Small intestine (tissue), 16 donors: ENCODE data around the gene CTSG. TPM values are rescaled to one million over a fixed set of nuclear protein-coding genes. Genes with fewer than 3 reads are reported as not detected.

ENCODE experiments used
- DNase-seq, 2 donors: peaks; one replicate each; pipeline versions ENCODE4 v3.0.0 to v3.0.0-alpha.2; 2013
- FAIRE-seq: peaks from 2 replicates; lab custom pipeline; 2012; peaks lifted over from hg19 to GRCh38; lab: Jason Lieb, UNC
- H3K27ac ChIP-seq, 3 donors: one replicate each; pipeline ENCODE4 v1.5.1; 2013; ENCODE audit warnings: low read length in 2 of 3, mild to moderate bottlenecking in 2 of 3, control low read depth in 1 of 3, inconsistent platforms in 1 of 3, low read depth in 1 of 3, moderate library complexity in 1 of 3
- H3K27me3 ChIP-seq, 3 donors: one replicate each; pipeline ENCODE4 v1.6.1; 2013; ENCODE audit warnings: low read length in 3 of 3, inconsistent platforms in 1 of 3; ENCODE audit not compliant: control insufficient read depth in 3 of 3, insufficient read depth in 3 of 3
- H3K36me3 ChIP-seq, 3 donors: one replicate each; pipeline ENCODE4 v1.6.1; 2013; ENCODE audit warnings: low read length in 3 of 3, inconsistent platforms in 1 of 3, low read depth in 1 of 3, mild to moderate bottlenecking in 1 of 3, moderate library complexity in 1 of 3; ENCODE audit not compliant: control insufficient read depth in 3 of 3, insufficient read depth in 2 of 3
- H3K4me1 ChIP-seq, 3 donors: one replicate each; pipeline ENCODE4 v1.6.1; 2013; ENCODE audit warnings: low read length in 2 of 3, inconsistent platforms in 1 of 3, low read depth in 1 of 3, mild to moderate bottlenecking in 1 of 3, moderate library complexity in 1 of 3; ENCODE audit not compliant: control insufficient read depth in 3 of 3, insufficient read depth in 2 of 3
- H3K4me3 ChIP-seq, 3 donors: one replicate each; pipeline ENCODE4 v1.5.1; 2013; ENCODE audit warnings: low read length in 3 of 3, control low read depth in 1 of 3, inconsistent platforms in 1 of 3, low read depth in 1 of 3, mild to moderate bottlenecking in 1 of 3, moderate library complexity in 1 of 3
- H3K9me3 ChIP-seq, 2 donors: one replicate each; pipeline ENCODE4 v1.6.1; 2013; ENCODE audit warnings: low read depth in 1 of 2, low read length in 1 of 2; ENCODE audit not compliant: control insufficient read depth in 2 of 2, insufficient read depth in 1 of 2
- WGBS, 3 donors: extraction: QIAGEN DNeasy Blood & Tissue Kit; methylation state at CpG; one replicate each; pipeline ENCODE4 v1.1.7; 2013; 5-methylcytosine and 5-hydroxymethylcytosine counted together
- long read RNA-seq, 10 donors: transcript quantifications; one replicate each; lab custom pipeline, GENCODE V29; 2026
- polyA plus RNA-seq, 4 donors: library from polyadenylated mRNA; stranded (reverse) in 3 of 4; unstranded in 1 of 4; fragments of 200-250 nt in 3 of 4; fragments of 120-200 nt in 1 of 4; gene quantifications; one replicate each; pipeline versions ENCODE4 v1.2.1 to v1.2.3, GENCODE V29; 2013
- donor health status: healthy with polysubstance abuse.
- donor health status: control.
- donor health status: control.
- donor health status: Bipolar disorder and iron deficiency.
- donor health status: healthy.

The CTSG gene, protein sequence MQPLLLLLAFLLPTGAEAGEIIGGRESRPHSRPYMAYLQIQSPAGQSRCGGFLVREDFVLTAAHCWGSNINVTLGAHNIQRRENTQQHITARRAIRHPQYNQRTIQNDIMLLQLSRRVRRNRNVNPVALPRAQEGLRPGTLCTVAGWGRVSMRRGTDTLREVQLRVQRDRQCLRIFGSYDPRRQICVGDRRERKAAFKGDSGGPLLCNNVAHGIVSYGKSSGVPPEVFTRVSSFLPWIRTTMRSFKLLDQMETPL
- 1 to 10 TPM in 1 of 4 donors, under 1 TPM in 1, not detected in 2; 0.24 to 2.6 TPM for polyA plus RNA-seq
- long read RNA-seq, donor 1 = 0 reads
- long read RNA-seq, donor 2 = 0 reads
- long read RNA-seq, donor 3, partial matches to known transcripts = 0 of 1 reads
- long read RNA-seq, donor 3, other reads (novel, unspliced or antisense) = 0 of 1 reads
- long read RNA-seq, donor 4 = 0 reads
- long read RNA-seq, donor 5 = 0 reads
- long read RNA-seq, donor 6 = 0 reads
- long read RNA-seq, donor 7 = 0 reads
- long read RNA-seq, donor 8 = 0 reads
- long read RNA-seq, donor 9 = 0 reads
- long read RNA-seq, donor 10 = 0 reads

DNA sequence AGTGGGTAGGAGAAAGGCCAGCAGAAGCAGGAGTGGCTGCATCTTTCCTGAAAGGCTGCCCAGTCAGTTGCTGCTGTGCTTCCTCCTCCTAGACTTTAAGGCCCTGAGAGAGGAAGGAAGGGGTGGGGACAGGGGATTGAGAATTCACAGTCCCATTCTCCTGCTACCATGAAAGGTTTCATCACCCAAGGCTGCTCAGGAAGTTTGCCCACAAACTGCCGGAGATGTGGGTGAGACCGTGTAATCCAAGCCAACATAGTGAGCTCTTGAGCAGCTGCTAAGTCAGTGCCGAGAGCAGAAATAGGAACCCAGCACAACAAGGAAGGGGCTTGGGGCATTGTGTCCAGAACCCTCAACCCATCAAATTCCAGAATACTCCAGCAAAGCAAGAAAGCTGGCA lies at the start of gene CTSG:
CTSG (minus strand) TSS at position 69 of the 400 bp plus-strand sequence; CDS start at position 42, 27 bp downstream.
- FAIRE-seq (no peak), DNase-seq (no peak)
- Histone ChIP-seq H3K27ac (no peak within 1 kb of the TSS), H3K4me3 (no peak within 1 kb of the TSS), H3K36me3 (no peaks in the 10 kb centered on the region), H3K27me3 (no peaks in the 10 kb centered on the region), H3K4me1 (no peaks in the 10 kb centered on the region), H3K9me3 (no peaks in the 10 kb centered on the region)
- WGBS, 3 donors = 59 to 77% (median 61%) methylated on average over 3 of the region's 3 CpGs

- Histone ChIP-seq H3K9me3 (no peaks in the 10 kb centered on the region), H3K36me3 (no peaks in the 10 kb centered on the region), H3K4me1 (peaks cover 0 to 3% (median 0%) of the 10 kb centered on the region in 3 donors), H3K4me3 (no peak overlapping the region), H3K27me3 (no peaks in the 10 kb centered on the region), H3K27ac (no peak overlapping the region)
- 59 to 79% (median 69%) methylated on average over 2 of the region's 2 CpGs for WGBS, 3 donors
- DNase-seq (no peak), FAIRE-seq (no peak)
Observed at GRCh38 chr14:24613747-24614146, 37.7 kb upstream of the CTSG start.

GRCh38 chr14:24613241-24613640 lies 37.2 kb upstream of the CTSG start:
- no peak overlapping the region for H3K27ac ChIP-seq
- no peaks in the 10 kb centered on the region for H3K9me3 ChIP-seq
- H3K4me3 ChIP-seq = no peak overlapping the region
- peaks cover 0 to 8% (median under 1%) of the 10 kb centered on the region in 3 donors for H3K4me1 ChIP-seq
- WGBS, 3 donors = 55 to 79% (median 69%) methylated on average over 1 of the region's 1 CpG
- H3K27me3 ChIP-seq = no peaks in the 10 kb centered on the region
- FAIRE-seq (no peak), DNase-seq (no peak)
- no peaks in the 10 kb centered on the region for H3K36me3 ChIP-seq

DNA sequence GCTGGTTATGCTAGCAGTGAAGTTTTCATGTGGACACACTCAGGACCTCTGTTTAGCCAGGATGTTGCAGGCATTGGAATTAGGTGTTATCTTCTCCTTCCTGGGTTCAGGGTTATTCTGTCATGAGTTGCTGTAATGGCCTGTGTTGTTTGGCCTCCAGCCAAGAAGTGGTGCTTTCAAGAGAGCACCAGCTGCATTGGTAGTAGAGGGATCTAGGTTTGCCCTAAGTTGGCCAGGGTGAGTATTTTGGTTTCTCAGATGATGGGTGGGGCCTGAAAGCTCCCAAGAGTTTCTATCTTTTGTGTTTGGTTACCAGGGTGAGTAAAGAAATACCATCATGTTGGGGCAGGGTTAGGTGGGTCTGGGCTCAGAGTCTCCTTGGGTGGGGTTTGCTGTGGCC lies 36.1 kb upstream of the CTSG start:
- H3K27me3 ChIP-seq = no peaks in the 10 kb centered on the region
- FAIRE-seq (no peak), DNase-seq (peak; percentile 18 to 55)
- H3K9me3 ChIP-seq = peaks cover 0 to 2% of the 10 kb centered on the region in 2 donors
- H3K36me3 ChIP-seq = no peaks in the 10 kb centered on the region
- H3K27ac ChIP-seq = no peak overlapping the region
- H3K4me3 ChIP-seq = no peak overlapping the region
- H3K4me1 ChIP-seq = peaks cover 0 to 14% (median 2%) of the 10 kb centered on the region in 3 donors

DNA sequence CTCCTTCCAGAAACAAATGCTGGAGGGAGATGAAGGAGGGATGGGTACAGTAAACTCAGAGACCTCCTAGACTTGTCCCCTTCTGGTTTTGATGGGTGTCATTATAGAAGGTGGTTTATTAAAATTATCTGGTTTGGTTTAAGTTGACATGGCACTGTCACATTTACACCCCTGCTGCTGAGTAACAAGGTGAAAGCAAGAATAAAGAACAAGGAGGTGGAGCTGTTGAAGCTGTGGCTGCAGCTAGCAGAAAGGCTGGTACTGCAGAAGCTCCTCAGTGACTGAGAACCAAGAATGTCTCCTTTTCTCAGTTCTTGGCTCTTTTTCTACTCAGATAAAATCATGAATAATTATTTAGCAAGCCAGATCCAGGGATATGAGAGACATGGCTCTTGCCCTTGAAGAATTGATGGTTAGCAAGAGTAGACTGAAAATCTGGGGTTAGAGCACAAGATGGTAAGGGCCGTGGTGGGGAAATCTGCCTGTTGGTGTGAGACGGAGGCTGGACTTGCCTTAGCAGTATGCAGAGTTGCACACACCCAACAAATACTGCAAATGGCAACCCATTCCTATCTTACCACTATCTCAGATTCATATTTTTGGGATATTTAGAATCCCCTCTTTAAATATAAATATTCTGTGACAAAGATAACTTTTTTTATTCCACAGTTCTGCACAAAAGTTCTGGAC lies 33.8 kb upstream of the CTSG start, which contains the start of gene GZMH:
GZMH (minus strand) TSS at position 31 of the 690 bp plus-strand sequence. CDS start 72 bp downstream, outside the sequence.
- peaks cover 0 to 14% (median 2%) of the 10 kb centered on the region in 3 donors for H3K4me1 ChIP-seq
- peak within 1 kb of the TSS in 1 of 3 donors; percentile 12 for H3K27ac ChIP-seq

DNA sequence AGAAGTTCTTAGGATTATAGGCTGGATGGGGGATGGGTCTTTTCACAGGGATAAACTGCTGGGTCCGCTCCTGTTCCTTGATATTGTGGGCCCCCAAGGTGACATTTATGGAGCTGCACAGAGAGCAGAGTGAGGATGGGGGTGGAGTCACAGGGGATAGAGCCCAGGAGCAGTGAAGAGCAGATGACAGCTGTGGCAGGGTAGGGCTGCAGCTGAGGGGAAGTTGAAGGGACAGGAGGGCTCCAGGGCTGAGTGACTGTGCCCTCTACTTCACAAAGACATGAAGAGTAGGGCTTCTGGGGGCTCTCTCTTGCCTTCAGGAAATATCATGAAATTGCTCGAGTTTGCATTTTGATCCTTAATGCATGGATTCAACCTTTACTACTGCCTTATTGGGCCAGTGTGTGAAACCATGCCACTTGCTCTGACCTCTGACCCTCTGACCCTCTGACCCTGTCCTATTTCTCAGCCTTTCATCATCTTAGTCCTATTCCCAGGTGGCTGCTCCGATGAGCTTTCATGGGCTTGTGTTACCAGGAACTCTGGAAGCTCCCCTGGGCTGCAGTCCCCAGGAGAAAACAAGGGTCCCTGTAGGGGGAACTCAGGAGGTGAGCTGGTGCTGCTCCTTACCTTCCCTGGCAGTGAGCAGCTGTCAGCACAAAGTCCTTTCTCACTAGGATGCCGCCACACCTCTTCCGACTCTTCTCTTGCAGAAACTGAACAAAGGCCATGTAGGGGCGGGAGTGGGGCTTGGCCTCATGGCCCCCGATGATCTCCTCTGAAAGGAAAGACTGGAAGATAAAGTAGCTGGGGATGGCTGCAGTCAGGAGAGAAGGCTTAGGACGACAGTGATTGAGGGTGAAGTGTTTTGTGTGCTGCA lies 31.8 kb upstream of the CTSG start:
- Histone ChIP-seq H3K4me3 (no peak overlapping the region), H3K27ac (no peak overlapping the region), H3K36me3 (no peaks in the 10 kb centered on the region), H3K9me3 (peaks cover 0 to 2% of the 10 kb centered on the region in 2 donors), H3K4me1 (peaks cover 0 to 14% (median 2%) of the 10 kb centered on the region in 3 donors), H3K27me3 (no peaks in the 10 kb centered on the region)
- FAIRE-seq (no peak), DNase-seq (peak; percentile 14 to 67)
- 36 to 64% (median 59%) methylated on average over 8 of the region's 8 CpGs for WGBS, 3 donors

More for the DNA sequence above, 33.8 kb upstream of the CTSG start, which contains the start of gene GZMH:
- no peak for FAIRE-seq
- no peaks in the 10 kb centered on the region for H3K36me3 ChIP-seq
- 76 to 94% (median 77%) methylated on average over 2 of the region's 2 CpGs for WGBS, 3 donors
- peaks cover 0 to 2% of the 10 kb centered on the region in 2 donors for H3K9me3 ChIP-seq
- DNase-seq = peak in 1 of 2 donors; percentile 20
- H3K4me3 ChIP-seq = no peak within 1 kb of the TSS
- H3K27me3 ChIP-seq = no peaks in the 10 kb centered on the region

GRCh38 chr14:24607081-24607480 lies 31.0 kb upstream of the CTSG start:
- WGBS, 3 donors = 68 to 80% (median 71%) methylated on average over 4 of the region's 4 CpGs
- FAIRE-seq (no peak), DNase-seq (peak in 1 of 2 donors; percentile 25)
- Histone ChIP-seq H3K4me3 (no peak overlapping the region), H3K9me3 (peaks cover 0 to 2% of the 10 kb centered on the region in 2 donors), H3K36me3 (no peaks in the 10 kb centered on the region), H3K4me1 (peaks cover 0 to 14% (median 2%) of the 10 kb centered on the region in 3 donors), H3K27ac (peak overlapping the region in 1 of 3 donors; percentile 8), H3K27me3 (no peaks in the 10 kb centered on the region)
